WTC11 (cell line): ENCODE results near the gene DEFB114.

ENCODE experiments used
- CTCF ChIP-seq: fragments of 200-600 bp; IDR thresholded peaks from 2 replicates; pipeline ENCODE4 v1.8.0; 2022; ENCODE audit warnings: antibody characterized with exemption
- MLX ChIP-seq: sonication (generic); formaldehyde crosslinking; IDR thresholded peaks from 2 replicates; pipeline ENCODE4 v1.8.1; 2023; ENCODE audit warnings: mild to moderate bottlenecking, missing genetic modification reagents, moderate library complexity
- PREB ChIP-seq: sonication (generic); formaldehyde crosslinking; IDR thresholded peaks from 2 replicates; pipeline ENCODE4 v1.8.1; 2022; ENCODE audit warnings: mild to moderate bottlenecking, missing genetic modification reagents, moderate library complexity, borderline replicate concordance
- RELA ChIP-seq: sonication (generic); formaldehyde crosslinking; IDR thresholded peaks from 2 replicates; pipeline ENCODE4 v1.8.1; 2022; ENCODE audit warnings: missing genetic modification reagents, mild to moderate bottlenecking, borderline replicate concordance
- STAT6 ChIP-seq: sonication (generic); formaldehyde crosslinking; conservative IDR thresholded peaks from 2 replicates; pipeline ENCODE4 v1.8.1; 2023; ENCODE audit warnings: mild to moderate bottlenecking, low read depth, missing genetic modification reagents, moderate library complexity
- TP53 ChIP-seq: sonication (generic); formaldehyde crosslinking; IDR thresholded peaks from 2 replicates; pipeline ENCODE4 v1.8.1; 2023; ENCODE audit warnings: mild to moderate bottlenecking, missing genetic modification reagents
- ZBTB21 ChIP-seq: sonication (generic); formaldehyde crosslinking; IDR thresholded peaks from 2 replicates; pipeline ENCODE4 v1.8.1; 2023; ENCODE audit warnings: mild to moderate bottlenecking, missing genetic modification reagents, borderline replicate concordance
- ZBTB43 ChIP-seq: sonication (generic); formaldehyde crosslinking; IDR thresholded peaks from 2 replicates; pipeline ENCODE4 v1.8.1; 2023; ENCODE audit warnings: mild to moderate bottlenecking, missing genetic modification reagents

DNA sequence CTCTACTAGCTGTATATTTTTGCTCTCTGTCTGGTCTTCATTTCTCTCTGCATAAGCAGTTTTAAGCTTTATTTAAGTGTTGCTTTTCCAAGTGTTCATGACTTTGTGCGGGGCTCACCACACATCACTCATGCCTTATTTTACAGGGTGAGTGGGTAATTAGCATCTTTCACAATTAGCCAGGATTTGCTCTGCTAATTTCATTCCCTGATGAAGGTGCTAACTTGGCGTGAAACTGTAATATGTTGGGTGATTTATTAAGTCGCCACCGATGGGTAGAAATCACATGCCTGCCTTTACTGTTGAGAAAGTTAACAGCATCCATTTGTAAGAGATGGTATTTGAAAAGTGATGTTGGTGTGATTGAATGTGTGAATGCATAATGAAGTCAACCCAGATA, 44.7 kb downstream of the DEFB114 start:
- TF ChIP-seq TP53 (no peak), CTCF (no peak), PREB (CRISPR knock-in tag) (no peak), MLX (CRISPR knock-in tag) (no peak), ZBTB43 (no peak), RELA (CRISPR knock-in tag) (no peak), ZBTB21 (no peak), STAT6 (CRISPR knock-in tag) (no peak)
